ENCODE data around the gene GPATCH4.
"Not testable (repeated sequence)": the region's sequence is repeated elsewhere in the genome, so short reads cannot be mapped to it uniquely, and the experiment has no call there.

GPATCH4 gene

GRCh38 chr1:156625436-156626078 lies 24.3 kb upstream of the GPATCH4 start:
- peak in 1 of 2 experiments; percentile 90 for DNase-seq

GRCh38 chr1:156624814-156625435 lies 23.6 kb upstream of the GPATCH4 start:
- DNase-seq, result peak in 1 of 2 experiments; percentile 71

GRCh38 chr1:156623946-156624813 lies 22.9 kb upstream of the GPATCH4 start:
- DNase-seq, result peak; percentile 82 to 95

GRCh38 chr1:156622581-156623297 lies 21.5 kb upstream of the GPATCH4 start:
- no peak for DNase-seq

GRCh38 chr1:156619582-156619955 lies 18.3 kb upstream of the GPATCH4 start:
- DNase-seq, result no peak

GRCh38 chr1:156618853-156619581 lies 17.7 kb upstream of the GPATCH4 start, which contains the start of gene HAPLN2:
Gene HAPLN2, plus strand, starts transcription at chr1:156619415. Its CDS starts 4,076 bp downstream, at chr1:156623491.
- DNase-seq, result peak; percentile 63 to 85

GRCh38 chr1:156616463-156616862 lies 15.2 kb upstream of the GPATCH4 start:
- peak; percentile 90 to 91 for DNase-seq

GRCh38 chr1:156615946-156616345 lies 14.7 kb upstream of the GPATCH4 start:
- DNase-seq, result no peak

GRCh38 chr1:156612666-156613065 lies 11.4 kb upstream of the GPATCH4 start:
- no peak for DNase-seq

- DNase-seq, result not testable (repeated sequence)
These were observed 8.8 kb upstream of the GPATCH4 start for GRCh38 chr1:156610072-156610471.

GRCh38 chr1:156608981-156609380 lies 7.7 kb upstream of the GPATCH4 start:
- DNase-seq, result peak; percentile 70 to 91

GRCh38 chr1:156608036-156608674 lies 6.9 kb upstream of the GPATCH4 start:
- DNase-seq, result peak; percentile 87 to 95

GRCh38 chr1:156607344-156607743 lies 6.1 kb upstream of the GPATCH4 start:
- DNase-seq, result not testable (repeated sequence)

- DNase-seq, result peak in 1 of 2 experiments; percentile 55
These were observed 1.3 kb upstream of the GPATCH4 start for GRCh38 chr1:156602557-156602993.

- no peak for DNase-seq
These were observed 613 bp upstream of the GPATCH4 start for GRCh38 chr1:156601892-156602291.

GRCh38 chr1:156600733-156601121 lies 552 bp downstream of the GPATCH4 start:
- peak in 1 of 2 experiments; percentile 62 for DNase-seq

- peak in 1 of 2 experiments; percentile 30 for DNase-seq
These were observed 1.5 kb downstream of the GPATCH4 start for GRCh38 chr1:156599811-156600210.

- no peak for DNase-seq
These were observed 2.4 kb downstream of the GPATCH4 start for GRCh38 chr1:156598731-156599432.

GRCh38 chr1:156598125-156598524 lies 3.2 kb downstream of the GPATCH4 start:
- no peak for DNase-seq

- DNase-seq, result no peak
These were observed 4.9 kb downstream of the GPATCH4 start for GRCh38 chr1:156596426-156596825.

GRCh38 chr1:156595016-156595415 lies 6.3 kb downstream of the GPATCH4 start:
- no peak for DNase-seq
